Activated CD4-positive, alpha-beta T cell treated with anti-CD3 and anti-CD28 coated beads for 24 hours (primary cell): ENCODE measurements around the gene SMG1.

ENCODE experiments used
- DNase-seq, 2 donors: peaks; one replicate each; pipeline ENCODE4 v3.0.0-alpha.2; 2020; ENCODE audit warnings: low read depth in 2 of 2

SMG1 gene

GRCh38 chr16:18852647-18853046, 73.6 kb downstream of the SMG1 start:
- DNase-seq = no peak

GRCh38 chr16:18846416-18846815, 79.8 kb downstream of the SMG1 start:
- DNase-seq = no peak

DNA sequence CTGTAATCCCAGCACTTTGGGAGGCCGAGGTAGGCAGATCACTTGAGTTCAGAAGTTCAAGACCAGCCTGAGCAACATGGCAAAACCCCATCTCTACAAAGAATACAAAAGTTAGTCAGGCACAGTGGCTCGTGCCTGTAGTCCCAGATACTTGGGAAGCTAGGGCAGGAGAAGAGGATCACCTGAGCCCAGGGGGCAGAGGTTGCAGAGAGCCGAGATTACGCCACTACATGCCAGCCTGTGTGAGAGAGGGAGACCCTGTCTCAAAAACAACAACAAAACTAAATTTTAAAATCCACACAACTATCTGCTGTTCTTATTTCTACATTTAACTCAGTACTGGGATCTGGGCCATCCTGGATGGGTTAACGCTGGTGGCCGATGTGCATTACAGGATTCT, 83.6 kb downstream of the SMG1 start:
- no peak for DNase-seq

DNA sequence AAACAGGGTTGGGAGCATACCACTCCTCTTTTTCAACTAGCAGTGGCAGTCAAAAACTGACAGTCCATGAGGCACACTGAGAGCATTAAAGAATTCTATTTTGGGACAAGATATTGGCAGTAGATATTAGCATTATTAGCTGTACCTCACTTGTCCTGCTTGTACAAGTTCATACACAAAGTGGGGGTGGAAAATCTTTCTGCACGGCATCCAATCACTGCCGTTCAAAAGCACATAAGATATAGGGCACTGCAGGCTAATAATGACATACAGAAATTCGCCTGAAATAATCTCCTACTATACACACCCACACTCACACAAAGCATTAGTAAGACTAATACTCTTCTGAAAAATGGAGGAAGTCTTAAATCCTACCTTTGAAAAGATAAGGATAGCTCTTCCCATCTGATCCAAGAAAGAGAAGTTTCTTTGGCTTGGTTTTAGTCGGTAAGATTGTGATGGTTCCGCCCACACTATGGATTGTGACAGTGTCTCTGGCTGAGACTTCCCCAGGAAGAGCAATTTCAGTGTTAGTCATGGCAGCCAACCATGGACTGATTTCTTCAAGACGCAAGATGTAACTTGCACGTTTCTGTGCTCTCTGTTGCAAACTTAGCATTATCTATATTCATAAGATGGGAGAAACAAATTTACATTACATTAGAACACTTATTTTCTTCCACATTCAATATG, 84.2 kb downstream of the SMG1 start:
- no peak for DNase-seq

DNA sequence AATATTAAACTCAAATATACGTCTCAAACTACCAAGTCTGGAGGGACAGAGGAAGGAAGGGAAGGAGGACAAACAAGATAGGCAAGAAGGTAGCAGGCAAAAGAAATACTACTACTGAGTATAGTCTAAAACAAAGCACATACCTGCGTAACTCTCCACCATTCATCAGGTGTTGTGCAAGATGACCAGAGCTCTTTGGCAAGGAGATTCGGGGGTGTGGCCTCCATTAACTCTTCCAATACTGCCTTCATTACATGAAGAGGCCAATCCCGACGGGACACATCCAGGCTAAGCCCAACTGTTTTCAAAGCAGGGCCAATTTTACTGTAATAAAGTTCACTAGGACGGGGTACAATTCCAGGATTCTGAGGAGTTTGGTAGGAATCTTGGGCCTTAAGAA, 86.7 kb downstream of the SMG1 start:
- DNase-seq = no peak

GRCh38 chr16:18836702-18837101, 89.5 kb downstream of the SMG1 start:
- DNase-seq = no peak

GRCh38 chr16:18834864-18835263, 91.3 kb downstream of the SMG1 start:
- DNase-seq = no peak

GRCh38 chr16:18833707-18834505, 92.3 kb downstream of the SMG1 start:
- DNase-seq = no peak

- DNase-seq = no peak
These were observed 93.6 kb downstream of the SMG1 start for GRCh38 chr16:18832613-18833012.

DNA sequence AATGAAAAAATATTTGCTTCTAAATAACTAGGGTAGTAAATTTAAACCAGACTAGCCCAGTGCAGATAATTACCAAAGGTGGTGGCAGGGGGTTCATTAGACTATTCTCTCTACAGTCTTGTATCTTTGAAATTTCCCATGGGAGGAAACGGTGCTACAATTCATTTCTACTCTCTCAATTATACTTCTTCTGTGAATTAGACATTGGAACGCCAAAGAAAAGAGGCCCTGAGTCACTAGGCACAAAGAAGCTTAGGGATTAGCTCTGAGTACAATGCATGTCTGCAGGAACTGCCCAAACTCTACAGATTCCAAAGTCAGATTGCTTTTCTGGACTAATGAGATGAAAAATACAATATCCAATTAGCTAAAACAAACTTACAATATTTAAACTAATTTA, 94.2 kb downstream of the SMG1 start:
- DNase-seq = no peak

DNA sequence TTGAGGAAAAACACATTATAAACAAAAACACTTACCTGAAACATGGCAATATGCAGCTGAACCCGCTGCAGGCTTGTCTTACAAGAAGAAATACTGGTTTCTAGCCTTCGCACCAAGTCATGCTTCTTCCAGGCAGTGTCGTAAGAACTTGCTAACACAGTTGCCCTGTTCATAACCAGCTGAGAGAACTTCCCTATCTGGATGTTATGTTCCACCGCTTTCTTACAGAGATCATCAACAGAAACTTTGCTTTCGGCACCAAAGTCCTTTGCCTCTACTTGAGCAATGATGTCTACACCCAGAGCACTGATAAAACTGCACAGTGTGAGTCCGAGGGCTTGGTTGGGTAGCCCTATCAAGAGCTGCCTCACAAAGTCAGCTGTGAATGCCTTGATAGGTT, 97.0 kb downstream of the SMG1 start:
- DNase-seq = no peak

DNA sequence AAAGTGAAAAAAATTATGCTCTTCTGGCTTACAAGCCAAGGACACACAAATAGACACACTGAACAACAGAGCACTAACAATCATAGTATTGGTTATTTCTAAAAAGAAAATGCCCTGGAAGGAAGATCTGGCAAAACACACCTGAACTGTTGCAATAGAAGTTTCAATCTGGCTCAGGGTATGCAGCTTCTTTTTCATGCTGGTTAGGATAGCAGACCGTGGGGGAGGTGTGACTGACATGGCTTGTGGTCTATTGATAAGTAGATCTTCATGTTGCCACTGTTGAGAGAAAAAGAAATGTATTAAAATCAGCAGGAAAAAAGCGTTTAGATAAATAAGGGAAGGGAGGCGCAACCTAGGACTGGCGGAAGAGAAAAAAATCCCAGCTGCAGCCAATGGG, 98.3 kb downstream of the SMG1 start:
- DNase-seq = no peak

- DNase-seq = no peak
These were observed 109.9 kb downstream of the SMG1 start for GRCh38 chr16:18816286-18816685.

GRCh38 chr16:18811925-18812324, 114.3 kb downstream of the SMG1 start:
- DNase-seq = no peak

DNA sequence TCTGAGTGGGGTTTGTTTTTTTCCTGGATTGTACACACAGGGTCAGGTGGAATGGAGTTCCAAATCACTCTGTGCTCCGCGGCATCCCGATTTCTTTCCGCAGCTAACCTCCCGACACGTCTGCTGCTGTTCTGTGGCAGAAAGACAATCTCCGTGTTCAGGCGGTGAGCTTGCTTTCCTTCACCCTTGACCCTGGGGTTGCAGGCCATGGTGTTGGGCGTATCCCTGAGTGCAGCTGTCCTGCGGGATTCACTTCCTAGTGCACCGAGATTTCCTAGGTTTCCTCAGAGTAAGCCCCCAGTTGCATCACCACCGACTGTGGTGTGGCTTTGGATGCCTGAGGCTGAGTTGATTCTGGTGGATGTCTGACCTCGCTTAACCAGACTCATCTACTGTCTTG, 117.0 kb downstream of the SMG1 start:
- DNase-seq = no peak

GRCh38 chr16:18805257-18805773, 120.9 kb downstream of the SMG1 start:
- no peak for DNase-seq

DNA sequence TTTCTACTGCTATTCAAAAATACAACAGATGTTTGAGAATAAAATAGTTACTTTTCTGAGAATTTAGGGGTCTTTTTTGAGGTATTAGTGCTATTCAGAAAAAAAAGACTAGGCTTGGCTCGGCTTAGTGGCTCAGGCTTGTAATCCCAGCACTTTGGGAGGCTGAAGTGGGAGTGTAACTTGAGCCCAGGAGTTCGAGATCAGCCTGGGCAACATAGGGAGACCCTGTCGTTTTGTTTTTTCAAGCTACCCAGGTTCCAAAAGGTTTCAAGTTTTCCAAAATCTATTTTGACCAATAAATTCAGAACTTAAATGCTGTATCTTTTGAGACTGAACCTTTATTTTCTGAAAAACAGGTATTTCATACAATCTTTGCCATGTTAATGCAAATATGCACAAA, 121.7 kb downstream of the SMG1 start:
- no peak for DNase-seq

GRCh38 chr16:18803569-18804462, 122.4 kb downstream of the SMG1 start:
- DNase-seq = no peak

DNA sequence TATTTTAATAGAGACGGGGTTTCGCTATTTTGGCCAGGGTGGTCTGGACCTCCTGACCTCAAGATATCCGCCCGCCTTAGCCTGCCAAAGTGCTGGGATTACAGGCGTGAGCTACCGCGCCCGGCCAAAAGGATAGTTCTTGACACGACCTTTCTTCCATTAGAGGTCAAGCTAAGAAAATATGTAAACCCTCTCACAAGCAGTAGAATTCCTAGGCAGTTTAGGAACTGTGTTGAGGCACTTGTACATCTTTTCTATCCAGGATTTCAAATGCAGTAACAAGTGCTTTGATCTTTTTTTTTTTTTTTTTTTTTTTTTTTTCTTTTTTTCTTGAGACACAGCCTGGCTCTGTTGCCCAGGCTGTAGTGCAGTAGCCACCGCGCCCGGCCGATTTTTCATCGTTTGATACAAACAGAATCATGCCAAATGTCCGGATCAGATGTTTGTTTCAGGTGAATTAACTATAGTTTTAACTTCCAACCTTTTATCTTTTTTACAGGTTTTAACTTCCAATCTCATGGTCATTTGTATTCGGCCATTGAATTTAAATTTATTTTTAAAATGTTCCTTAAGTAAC, 123.4 kb downstream of the SMG1 start:
- DNase-seq = no peak

GRCh38 chr16:18801145-18801972, 124.8 kb downstream of the SMG1 start, which contains the start of gene ARL6IP1:
TSS of gene ARL6IP1 (minus strand) at chr16:18801549. CDS start at chr16:18801466, 83 bp downstream.
- peak; percentile 96 to 97 for DNase-seq

- DNase-seq = no peak
These were observed 125.4 kb downstream of the SMG1 start for GRCh38 chr16:18800775-18801144.
